Endothelial cell (in vitro differentiated cells): ENCODE measurements around the gene GMDS. TPM values are rescaled to one million over a fixed set of nuclear protein-coding genes. Genes with fewer than 3 reads are reported as not detected.

ENCODE experiments used
- DNase-seq: peaks from one replicate; pipeline ENCODE4 v3.0.0; 2021; ENCODE audit warnings: low spot score
- H3K27ac Mint-ChIP-seq: one replicate; pipeline ENCODE4 v1.8.0; 2021; ENCODE audit warnings: mixed read lengths, inconsistent platforms; ENCODE audit not compliant: unreplicated experiment
- H3K27me3 Mint-ChIP-seq: one replicate; pipeline ENCODE4 v1.8.0; 2021; ENCODE audit warnings: mild to moderate bottlenecking, moderate library complexity, mixed read lengths, inconsistent platforms; ENCODE audit not compliant: unreplicated experiment
- H3K36me3 Mint-ChIP-seq: one replicate; pipeline ENCODE4 v1.8.0; 2021; ENCODE audit warnings: mild to moderate bottlenecking, low read depth, mixed read lengths, inconsistent platforms; ENCODE audit not compliant: unreplicated experiment
- H3K4me1 Mint-ChIP-seq: one replicate; pipeline ENCODE4 v1.8.0; 2021; ENCODE audit warnings: mild to moderate bottlenecking, mixed read lengths, inconsistent platforms; ENCODE audit not compliant: unreplicated experiment
- H3K4me3 Mint-ChIP-seq: one replicate; pipeline ENCODE4 v1.8.0; 2021; ENCODE audit warnings: mild to moderate bottlenecking, mixed read lengths, inconsistent platforms; ENCODE audit not compliant: unreplicated experiment
- H3K9me3 Mint-ChIP-seq: one replicate; pipeline ENCODE4 v1.8.0; 2021; ENCODE audit warnings: mixed read lengths, inconsistent platforms; ENCODE audit not compliant: unreplicated experiment
- CTCF ChIP-seq: fragments of 200-600 bp; sonication (generic); IDR thresholded peaks from one replicate; pipeline ENCODE4 v1.5.0; 2021; ENCODE audit warnings: antibody characterized with exemption; ENCODE audit not compliant: unreplicated experiment
- total RNA-seq: library from RNA; stranded (reverse); fragmentation: NEBNext Ultra II Directional; extraction: Animal tissue kit (Norgen Biotek cat#: 25700); gene quantifications from one replicate; pipeline ENCODE4 v1.2.1, GENCODE V29; 2021; ENCODE audit not compliant: unreplicated experiment

The GMDS gene
- total RNA-seq, 1 donor from 2014 or later: 36.0 TPM

GRCh38 chr6:1957746-1958145 is 287.7 kb downstream of the GMDS start:
- no peaks in the 10 kb centered on the region for H3K9me3 Mint-ChIP-seq
- no peaks in the 10 kb centered on the region for H3K36me3 Mint-ChIP-seq
- TF ChIP-seq CTCF: no peak
- no peak overlapping the region for H3K4me3 Mint-ChIP-seq
- DNase-seq: no peak
- no peaks in the 10 kb centered on the region for H3K27me3 Mint-ChIP-seq
- no peak overlapping the region for H3K27ac Mint-ChIP-seq
- peaks cover 6% of the 10 kb centered on the region for H3K4me1 Mint-ChIP-seq

- no peak for TF ChIP-seq CTCF
- H3K9me3 Mint-ChIP-seq: no peaks in the 10 kb centered on the region
- no peak for DNase-seq
- H3K36me3 Mint-ChIP-seq: no peaks in the 10 kb centered on the region
- no peak overlapping the region for H3K27ac Mint-ChIP-seq
- H3K27me3 Mint-ChIP-seq: no peaks in the 10 kb centered on the region
- no peak overlapping the region for H3K4me3 Mint-ChIP-seq
- H3K4me1 Mint-ChIP-seq: peaks cover 3% of the 10 kb centered on the region
Measured at GRCh38 chr6:1952740-1953360, 292.6 kb downstream of the GMDS start.

- Mint-ChIP-seq H3K27me3 (no peaks in the 10 kb centered on the region), H3K36me3 (no peaks in the 10 kb centered on the region), H3K9me3 (no peaks in the 10 kb centered on the region), H3K4me3 (no peak overlapping the region), H3K4me1 (peaks cover 17% of the 10 kb centered on the region), H3K27ac (no peak overlapping the region)
- no peak for TF ChIP-seq CTCF
- DNase-seq: no peak
Measured at GRCh38 chr6:1950631-1951030, 294.8 kb downstream of the GMDS start.

GRCh38 chr6:1949538-1949937 is 295.9 kb downstream of the GMDS start:
- H3K9me3 Mint-ChIP-seq: no peaks in the 10 kb centered on the region
- peaks cover 15% of the 10 kb centered on the region for H3K4me1 Mint-ChIP-seq
- H3K36me3 Mint-ChIP-seq: no peaks in the 10 kb centered on the region
- DNase-seq: no peak
- no peak overlapping the region for H3K4me3 Mint-ChIP-seq
- H3K27me3 Mint-ChIP-seq: no peaks in the 10 kb centered on the region
- H3K27ac Mint-ChIP-seq: no peak overlapping the region
- no peak for TF ChIP-seq CTCF

- TF ChIP-seq CTCF: no peak
- no peak overlapping the region for H3K27ac Mint-ChIP-seq
- peaks cover 14% of the 10 kb centered on the region for H3K4me1 Mint-ChIP-seq
- no peaks in the 10 kb centered on the region for H3K36me3 Mint-ChIP-seq
- DNase-seq: no peak
- no peaks in the 10 kb centered on the region for H3K27me3 Mint-ChIP-seq
- no peak overlapping the region for H3K4me3 Mint-ChIP-seq
- H3K9me3 Mint-ChIP-seq: no peaks in the 10 kb centered on the region
Measured at GRCh38 chr6:1947922-1948321, 297.5 kb downstream of the GMDS start.
